ENCODE measurements around the gene ABCA2.

The ABCA2 gene

GRCh38 chr9:136996361-136997292 is 31.4 kb downstream of the ABCA2 start, which contains the start of gene CLIC3:
Gene CLIC3 (minus strand): TSS chr9:136996568. CDS start chr9:136996543, 25 bp downstream.
- peak within 1 kb of the TSS; percentile 10 for H3K27ac Mint-ChIP-seq
- H3K9me3 Mint-ChIP-seq (ENCODE audit: low read depth): no peaks in the 10 kb centered on the region
- H3K4me3 Mint-ChIP-seq: peak within 1 kb of the TSS; percentile 69
- no peaks in the 10 kb centered on the region for H3K27me3 Mint-ChIP-seq
- peaks cover 32% of the 10 kb centered on the region for H3K4me1 Mint-ChIP-seq (ENCODE audit: low read depth)
- no peaks in the 10 kb centered on the region for H3K36me3 Mint-ChIP-seq

- no peaks in the 10 kb centered on the region for H3K9me3 Mint-ChIP-seq (ENCODE audit: low read depth)
- no peaks in the 10 kb centered on the region for H3K27me3 Mint-ChIP-seq
- peaks cover 37% of the 10 kb centered on the region for H3K4me1 Mint-ChIP-seq (ENCODE audit: low read depth)
- H3K36me3 Mint-ChIP-seq: no peaks in the 10 kb centered on the region
- peak overlapping the region; percentile 10 for H3K27ac Mint-ChIP-seq
- H3K4me3 Mint-ChIP-seq: peak overlapping the region; percentile 69
Measured at GRCh38 chr9:136995772-136996311, 32.2 kb downstream of the ABCA2 start.

- no peak overlapping the region for H3K4me3 Mint-ChIP-seq
- no peaks in the 10 kb centered on the region for H3K36me3 Mint-ChIP-seq
- no peak overlapping the region for H3K27ac Mint-ChIP-seq
- no peaks in the 10 kb centered on the region for H3K9me3 Mint-ChIP-seq (ENCODE audit: low read depth)
- H3K4me1 Mint-ChIP-seq (ENCODE audit: low read depth): peaks cover 33% of the 10 kb centered on the region
- H3K27me3 Mint-ChIP-seq: no peaks in the 10 kb centered on the region
Measured at GRCh38 chr9:136995362-136995761, 32.7 kb downstream of the ABCA2 start.

- Mint-ChIP-seq H3K27me3 (no peaks in the 10 kb centered on the region), H3K4me1 (ENCODE audit: low read depth) (peaks cover 28% of the 10 kb centered on the region)
Measured at GRCh38 chr9:136994888-136995230, 33.2 kb downstream of the ABCA2 start.

GRCh38 chr9:136994180-136994887 is 33.7 kb downstream of the ABCA2 start:
- Mint-ChIP-seq H3K27ac (no peak overlapping the region), H3K4me1 (ENCODE audit: low read depth) (peaks cover 28% of the 10 kb centered on the region), H3K36me3 (no peaks in the 10 kb centered on the region), H3K9me3 (ENCODE audit: low read depth) (no peaks in the 10 kb centered on the region), H3K4me3 (no peak overlapping the region), H3K27me3 (no peaks in the 10 kb centered on the region)

More at GRCh38 chr9:136994888-136995230, 33.2 kb downstream of the ABCA2 start:
- H3K9me3 Mint-ChIP-seq (ENCODE audit: low read depth): no peaks in the 10 kb centered on the region
- H3K36me3 Mint-ChIP-seq: no peaks in the 10 kb centered on the region
- no peak overlapping the region for H3K27ac Mint-ChIP-seq
- H3K4me3 Mint-ChIP-seq: no peak overlapping the region

GRCh38 chr9:136992819-136993369 is 35.1 kb downstream of the ABCA2 start:
- no peaks in the 10 kb centered on the region for H3K9me3 Mint-ChIP-seq (ENCODE audit: low read depth)
- no peaks in the 10 kb centered on the region for H3K36me3 Mint-ChIP-seq
- H3K27ac Mint-ChIP-seq: peak overlapping the region; percentile 88
- H3K4me3 Mint-ChIP-seq: peak overlapping the region; percentile 88
- peaks cover 24% of the 10 kb centered on the region for H3K4me1 Mint-ChIP-seq (ENCODE audit: low read depth)
- H3K27me3 Mint-ChIP-seq: no peaks in the 10 kb centered on the region

GRCh38 chr9:136991993-136992818 is 35.8 kb downstream of the ABCA2 start, which contains the start of gene PAXX:
Gene PAXX (plus strand): TSS chr9:136992422. CDS start chr9:136992444, 22 bp downstream.
- peak within 1 kb of the TSS; percentile 88 for H3K27ac Mint-ChIP-seq
- peak within 1 kb of the TSS; percentile 88 for H3K4me3 Mint-ChIP-seq
- no peaks in the 10 kb centered on the region for H3K9me3 Mint-ChIP-seq (ENCODE audit: low read depth)
- no peaks in the 10 kb centered on the region for H3K27me3 Mint-ChIP-seq
- H3K36me3 Mint-ChIP-seq: no peaks in the 10 kb centered on the region
- H3K4me1 Mint-ChIP-seq (ENCODE audit: low read depth): peaks cover 18% of the 10 kb centered on the region

GRCh38 chr9:136990242-136990911 is 37.7 kb downstream of the ABCA2 start:
- Mint-ChIP-seq H3K27ac (peak overlapping the region; percentile 35), H3K9me3 (ENCODE audit: low read depth) (no peaks in the 10 kb centered on the region), H3K4me3 (peak overlapping the region; percentile 81), H3K36me3 (no peaks in the 10 kb centered on the region), H3K4me1 (ENCODE audit: low read depth) (peaks cover 13% of the 10 kb centered on the region), H3K27me3 (peaks cover 3% of the 10 kb centered on the region)

GRCh38 chr9:136988872-136989271 is 39.2 kb downstream of the ABCA2 start:
- Mint-ChIP-seq H3K27ac (no peak overlapping the region), H3K4me1 (ENCODE audit: low read depth) (peaks cover 14% of the 10 kb centered on the region), H3K27me3 (peaks cover 5% of the 10 kb centered on the region), H3K36me3 (no peaks in the 10 kb centered on the region), H3K4me3 (no peak overlapping the region), H3K9me3 (ENCODE audit: low read depth) (no peaks in the 10 kb centered on the region)

- Mint-ChIP-seq H3K4me3 (no peak overlapping the region), H3K9me3 (ENCODE audit: low read depth) (no peaks in the 10 kb centered on the region), H3K27me3 (peaks cover 7% of the 10 kb centered on the region), H3K4me1 (ENCODE audit: low read depth) (peaks cover 3% of the 10 kb centered on the region), H3K27ac (no peak overlapping the region), H3K36me3 (no peaks in the 10 kb centered on the region)
Measured at GRCh38 chr9:136985853-136986252, 42.2 kb downstream of the ABCA2 start.

- Mint-ChIP-seq H3K36me3 (no peaks in the 10 kb centered on the region), H3K4me3 (no peak overlapping the region), H3K27ac (no peak overlapping the region), H3K9me3 (ENCODE audit: low read depth) (no peaks in the 10 kb centered on the region), H3K27me3 (peaks cover 10% of the 10 kb centered on the region), H3K4me1 (ENCODE audit: low read depth) (peaks cover 5% of the 10 kb centered on the region)
Measured at GRCh38 chr9:136985027-136985602, 42.9 kb downstream of the ABCA2 start.

GRCh38 chr9:136984464-136985026 is 43.5 kb downstream of the ABCA2 start:
- Mint-ChIP-seq H3K27ac (no peak overlapping the region), H3K9me3 (ENCODE audit: low read depth) (no peaks in the 10 kb centered on the region), H3K27me3 (peaks cover 10% of the 10 kb centered on the region), H3K4me3 (peak overlapping the region; percentile 10), H3K4me1 (ENCODE audit: low read depth) (peaks cover 5% of the 10 kb centered on the region), H3K36me3 (no peaks in the 10 kb centered on the region)

GRCh38 chr9:136983656-136984314 is 44.3 kb downstream of the ABCA2 start:
- H3K9me3 Mint-ChIP-seq (ENCODE audit: low read depth): no peaks in the 10 kb centered on the region
- H3K27ac Mint-ChIP-seq: no peak overlapping the region
- H3K4me3 Mint-ChIP-seq: peak overlapping the region; percentile 19
- H3K36me3 Mint-ChIP-seq: no peaks in the 10 kb centered on the region
- peaks cover 5% of the 10 kb centered on the region for H3K4me1 Mint-ChIP-seq (ENCODE audit: low read depth)
- peaks cover 10% of the 10 kb centered on the region for H3K27me3 Mint-ChIP-seq

Measured in activated naive CD8-positive, alpha-beta T cell (primary cell).